OCI-LY1 (cell line): ENCODE measurements around the gene PLEKHA6.

Source experiments
- H2AFZ ChIP-seq: fragments of 200-600 bp; sonication (generic), shearing (Covaris generic); 2 replicates; pipeline ENCODE4 v1.6.0; 2014; ENCODE audit warnings: antibody characterized with exemption, mild to moderate bottlenecking, low read length
- H3F3A ChIP-seq: fragments of 200-600 bp; sonication (generic), shearing (Covaris generic); 2 replicates; pipeline ENCODE4 v1.6.0; 2014; ENCODE audit warnings: mild to moderate bottlenecking, antibody characterized with exemption, low read length, moderate library complexity; ENCODE audit not compliant: insufficient read depth
- H3K27ac ChIP-seq: fragments of 200-600 bp; sonication (generic); 2 replicates; pipeline ENCODE4 v1.5.1; 2014; ENCODE audit warnings: low read length, mixed run types, mild to moderate bottlenecking, low read depth; ENCODE audit not compliant: poor library complexity, severe bottlenecking
- H3K27me3 ChIP-seq: fragments of 200-600 bp; sonication (generic); 2 replicates; pipeline ENCODE4 v1.6.0; 2014; ENCODE audit warnings: antibody characterized with exemption, mild to moderate bottlenecking, low read length, moderate library complexity; ENCODE audit not compliant: insufficient read depth
- H3K36me3 ChIP-seq: fragments of 200-600 bp; sonication (generic); 2 replicates; pipeline ENCODE4 v1.6.1; 2014; ENCODE audit warnings: mild to moderate bottlenecking, antibody characterized with exemption, low read length, moderate library complexity, mixed read lengths; ENCODE audit not compliant: insufficient read depth
- H3K4me1 ChIP-seq: fragments of 200-600 bp; sonication (generic); 2 replicates; pipeline ENCODE4 v1.5.1; 2014; ENCODE audit warnings: mild to moderate bottlenecking, low read length, moderate library complexity; ENCODE audit not compliant: insufficient read depth, severe bottlenecking
- H3K4me2 ChIP-seq: fragments of 200-600 bp; sonication (generic), shearing (Covaris generic); 2 replicates; pipeline ENCODE4 v1.6.1; 2014; ENCODE audit warnings: low read length
- H3K4me3 ChIP-seq: fragments of 200-600 bp; sonication (generic); 2 replicates; pipeline ENCODE4 v1.5.1; 2014; ENCODE audit warnings: low read length, low read depth, mild to moderate bottlenecking, mixed read lengths; ENCODE audit not compliant: poor library complexity, severe bottlenecking
- H3K79me2 ChIP-seq: fragments of 200-600 bp; shearing (Covaris generic); 2 replicates; pipeline ENCODE4 v1.6.1; 2016; ENCODE audit warnings: mixed run types, low read length, mixed read lengths; ENCODE audit not compliant: insufficient read depth
- H3K9ac ChIP-seq: fragments of 200-600 bp; sonication (generic), shearing (Covaris generic); 2 replicates; pipeline ENCODE4 v1.6.1; 2014; ENCODE audit warnings: mild to moderate bottlenecking, low read length, mixed read lengths
- H3K9me2 ChIP-seq: fragments of 200-600 bp; sonication (generic), shearing (Covaris generic); 2 replicates; pipeline ENCODE4 v1.6.1; 2014; ENCODE audit warnings: low read depth, mild to moderate bottlenecking, low read length, mixed read lengths
- H3K9me3 ChIP-seq: fragments of 200-600 bp; shearing (Covaris generic); 2 replicates; pipeline ENCODE4 v1.6.1; 2014; ENCODE audit warnings: low read length, mixed read lengths
- H4K20me1 ChIP-seq: fragments of 200-600 bp; sonication (generic), shearing (Covaris generic); 2 replicates; pipeline ENCODE4 v1.6.0; 2016; ENCODE audit warnings: mild to moderate bottlenecking, low read length; ENCODE audit not compliant: insufficient read depth
- EZH2 ChIP-seq: fragments of 200-600 bp; sonication (generic), shearing (Covaris generic); IDR thresholded peaks from 2 replicates; pipeline ENCODE4 v1.8.0; 2017; ENCODE audit warnings: borderline replicate concordance, mixed run types, mild to moderate bottlenecking, antibody characterized with exemption, low read length, moderate library complexity, mixed read lengths
- TF ChIP-seq, protein P1 (sequence below): fragments of 200-600 bp; sonication (generic), shearing (Covaris generic); IDR thresholded peaks from 2 replicates; pipeline ENCODE4 v1.5.1; 2017; ENCODE audit warnings: mild to moderate bottlenecking, antibody characterized with exemption, low read length, moderate library complexity, mixed read lengths

Gene PLEKHA6

DNA sequence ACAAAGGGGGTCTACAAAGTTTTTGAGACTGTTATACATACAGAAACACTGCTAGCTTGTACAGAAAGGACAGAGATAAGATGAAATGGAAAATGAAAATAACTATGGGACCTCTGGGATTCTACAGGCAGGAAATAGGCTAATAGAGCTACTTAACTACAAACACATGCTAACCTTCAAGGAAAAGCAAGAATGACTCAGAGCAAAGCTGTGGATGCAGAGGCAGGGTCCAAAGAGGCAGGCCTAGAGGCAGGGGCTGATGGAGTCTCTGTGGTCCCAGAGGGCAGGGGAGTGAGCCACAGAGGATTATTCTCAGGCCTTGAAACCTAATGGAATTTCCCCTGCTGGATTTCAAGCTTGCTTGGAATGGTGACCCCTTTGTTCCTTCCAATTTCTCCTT lies 127.2 kb downstream of the PLEKHA6 start:
- no peaks in the 10 kb centered on the region for H3K9me2 ChIP-seq

DNA sequence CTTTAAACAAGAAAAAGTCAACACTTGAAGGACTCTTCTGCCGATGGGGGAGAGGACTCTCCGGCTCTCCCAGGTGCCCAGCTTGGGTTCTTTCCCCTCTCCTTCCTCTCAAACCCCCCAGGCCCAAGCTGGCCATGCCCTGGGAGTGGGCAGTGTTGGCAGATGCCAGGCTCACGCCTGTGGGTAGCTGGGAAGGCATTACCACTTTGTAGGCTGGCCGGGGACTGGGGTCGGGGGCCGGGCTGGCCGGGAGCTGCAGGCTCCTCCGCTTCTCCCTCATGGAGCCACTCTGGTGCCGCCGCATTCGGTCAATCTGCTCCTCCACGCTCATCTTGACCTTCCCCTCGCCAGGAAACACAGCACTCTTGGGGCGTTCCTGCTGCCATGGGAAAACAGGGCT lies 129.5 kb downstream of the PLEKHA6 start:
- TF ChIP-seq, protein P1, sequence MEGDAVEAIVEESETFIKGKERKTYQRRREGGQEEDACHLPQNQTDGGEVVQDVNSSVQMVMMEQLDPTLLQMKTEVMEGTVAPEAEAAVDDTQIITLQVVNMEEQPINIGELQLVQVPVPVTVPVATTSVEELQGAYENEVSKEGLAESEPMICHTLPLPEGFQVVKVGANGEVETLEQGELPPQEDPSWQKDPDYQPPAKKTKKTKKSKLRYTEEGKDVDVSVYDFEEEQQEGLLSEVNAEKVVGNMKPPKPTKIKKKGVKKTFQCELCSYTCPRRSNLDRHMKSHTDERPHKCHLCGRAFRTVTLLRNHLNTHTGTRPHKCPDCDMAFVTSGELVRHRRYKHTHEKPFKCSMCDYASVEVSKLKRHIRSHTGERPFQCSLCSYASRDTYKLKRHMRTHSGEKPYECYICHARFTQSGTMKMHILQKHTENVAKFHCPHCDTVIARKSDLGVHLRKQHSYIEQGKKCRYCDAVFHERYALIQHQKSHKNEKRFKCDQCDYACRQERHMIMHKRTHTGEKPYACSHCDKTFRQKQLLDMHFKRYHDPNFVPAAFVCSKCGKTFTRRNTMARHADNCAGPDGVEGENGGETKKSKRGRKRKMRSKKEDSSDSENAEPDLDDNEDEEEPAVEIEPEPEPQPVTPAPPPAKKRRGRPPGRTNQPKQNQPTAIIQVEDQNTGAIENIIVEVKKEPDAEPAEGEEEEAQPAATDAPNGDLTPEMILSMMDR = no peak
- no peak for TF ChIP-seq EZH2
- H3K9me3 ChIP-seq = no peaks in the 10 kb centered on the region
- H3K4me2 ChIP-seq = no peak overlapping the region
- H3K36me3 ChIP-seq = no peaks in the 10 kb centered on the region
- H3K27me3 ChIP-seq = 0 out of 2 replicates have a peak, but pooled peaks cover 6% of the 10 kb centered on the region
- H3K4me1 ChIP-seq = no peaks in the 10 kb centered on the region
- H4K20me1 ChIP-seq = no peaks in the 10 kb centered on the region
- H3K9ac ChIP-seq = no peak overlapping the region
- no peak overlapping the region for H3K4me3 ChIP-seq
- H2AFZ ChIP-seq = no peak overlapping the region
- H3K9me2 ChIP-seq = no peaks in the 10 kb centered on the region
- no peak overlapping the region for H3K27ac ChIP-seq
- no peaks in the 10 kb centered on the region for H3K79me2 ChIP-seq
- no peaks in the 10 kb centered on the region for H3F3A ChIP-seq

More for the DNA sequence above, 127.2 kb downstream of the PLEKHA6 start:
- H3K79me2 ChIP-seq = no peaks in the 10 kb centered on the region
- no peaks in the 10 kb centered on the region for H3K4me1 ChIP-seq
- no peak overlapping the region for H3K4me2 ChIP-seq
- no peaks in the 10 kb centered on the region for H3K27me3 ChIP-seq
- H3K9me3 ChIP-seq = no peaks in the 10 kb centered on the region
- H3K27ac ChIP-seq = no peak overlapping the region
- H3K4me3 ChIP-seq = no peak overlapping the region
- no peaks in the 10 kb centered on the region for H3K36me3 ChIP-seq
- H2AFZ ChIP-seq = no peak overlapping the region
- H3F3A ChIP-seq = no peaks in the 10 kb centered on the region
- no peaks in the 10 kb centered on the region for H4K20me1 ChIP-seq
- H3K9ac ChIP-seq = no peak overlapping the region
- TF ChIP-seq, protein P1 = no peak
- no peak for TF ChIP-seq EZH2

DNA sequence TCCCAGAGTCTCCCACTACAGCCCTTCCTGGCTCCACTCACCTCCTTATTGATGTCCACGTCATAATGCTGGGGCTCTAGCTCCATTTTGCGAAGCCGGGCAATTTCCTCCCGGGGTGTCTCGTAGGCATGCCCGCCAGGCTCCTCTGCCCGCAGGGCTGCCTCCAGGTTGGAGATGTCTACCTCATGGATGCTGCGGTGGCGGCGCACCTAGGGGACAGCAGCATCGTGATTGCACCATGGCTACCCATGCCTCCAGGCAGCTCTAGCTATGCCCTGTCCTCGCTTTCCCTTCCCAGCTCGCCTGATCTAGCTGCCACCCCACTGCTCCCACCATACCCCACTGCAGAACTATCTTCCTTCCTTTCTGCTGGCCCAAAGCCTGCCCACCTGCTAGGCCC lies 130.8 kb downstream of the PLEKHA6 start:
- Histone ChIP-seq H3K27me3 (0 out of 2 replicates have a peak, but pooled peaks cover 6% of the 10 kb centered on the region), H3K36me3 (no peaks in the 10 kb centered on the region), H3K9me3 (no peaks in the 10 kb centered on the region), H3K4me3 (no peak overlapping the region), H4K20me1 (no peaks in the 10 kb centered on the region), H3K4me1 (no peaks in the 10 kb centered on the region), H2AFZ (no peak overlapping the region), H3K9me2 (no peaks in the 10 kb centered on the region), H3K9ac (no peak overlapping the region), H3F3A (no peaks in the 10 kb centered on the region), H3K4me2 (no peak overlapping the region), H3K79me2 (no peaks in the 10 kb centered on the region), H3K27ac (no peak overlapping the region)
- TF ChIP-seq, protein P1 = no peak
- no peak for TF ChIP-seq EZH2
